ENCODE data around the gene PDCL2. TPM values are rescaled to one million over a fixed set of nuclear protein-coding genes. Genes with fewer than 3 reads are reported as not detected.

Gene PDCL2
- total and polyA plus RNA-seq, 9 of the 15 experiments (the other 6 are each of a cell fraction or from before 2014, with no cell fraction given): 0.62 to 2.5 (median 1.2) TPM

GRCh38 chr4:55524844-55525571 is 67.0 kb downstream of the PDCL2 start (continued):
- TF ChIP-seq SRSF7 (optimal IDR thresholded peaks at IDR 0.05; ENCODE audit: low read depth, low read length) (no peak), CEBPG (CRISPR knock-in tag; IDR thresholded peaks at IDR 0.05) (no peak), CEBPG (tag; conservative IDR thresholded peaks at IDR 0.05 in 1 of 2, IDR thresholded peaks at IDR 0.05 in 1 of 2) (peak; percentile 74 to 85)

- intact Hi-C loops (cut with micrococcal nuclease): no loop called here
- FAIRE-seq (no peak), ATAC-seq (no peak), DNase-seq (ENCODE audit: extremely low read depth in 1 of 4, low spot score in 3 of 4) (no peak)
- in situ Hi-C loops (cut with MboI): no loop called here
- H3K36me3 ChIP-seq (ENCODE audit: control insufficient read depth, insufficient read depth, low read length): no peaks in the 10 kb centered on the region
- no peaks in the 10 kb centered on the region for H3K9me1 ChIP-seq (ENCODE audit: control insufficient read depth, insufficient read depth, low read length)
- H3K27ac ChIP-seq (ENCODE audit: extremely low read depth, low read depth, low read length): no peak overlapping the region
- no peaks in the 10 kb centered on the region for H3K4me1 ChIP-seq (replicated peaks in 1 of 2; ENCODE audit: control insufficient read depth in 2 of 2, insufficient read depth in 2 of 2, low read length in 2 of 2)
- ChIA-PET CTCF (ENCODE audit: low intra/inter-chr PET ratio) (no interaction called here), POLR2A (interaction anchor here (1.0 to 1.7 kb wide), 3 partner anchors 11 to 19 kb away, joined by 4 read pairs; no protein-coding TSS in a partner anchor)
- BruUV-seq (replicated peaks): no TSS peak
- no peaks in the 10 kb centered on the region for H4K20me1 ChIP-seq (replicated peaks; ENCODE audit: control insufficient read depth, insufficient read depth, low read length)
- peaks cover 42% of the 10 kb centered on the region for H3K79me2 ChIP-seq (ENCODE audit: control insufficient read depth, insufficient read depth, low read length)
- H3K4me3 ChIP-seq: no peak overlapping the region
- H2AFZ ChIP-seq (ENCODE audit: low read depth, low read length): no peak overlapping the region
- no peaks in the 10 kb centered on the region for H3K27me3 ChIP-seq (ENCODE audit: control insufficient read depth in 2 of 2, insufficient read depth in 2 of 2, low read length in 2 of 2)
- no peak overlapping the region for H3K9ac ChIP-seq (ENCODE audit: insufficient read depth in 1 of 2, low read depth in 2 of 2, low read length in 2 of 2)
- no peaks in the 10 kb centered on the region for H3K9me3 ChIP-seq (replicated peaks; ENCODE audit: control insufficient read depth, insufficient read depth, low read depth, low read length)
- no peak overlapping the region for H3K4me2 ChIP-seq (ENCODE audit: insufficient read depth, low read length)
- TF ChIP-seq ESRRB (CRISPR knock-in tag; IDR thresholded peaks at IDR 0.05; ENCODE audit: borderline replicate concordance): no peak
- TF ChIP-seq REST (IDR thresholded peaks at IDR 0.05; ENCODE audit: borderline replicate concordance): no peak
- TF ChIP-seq REST (CRISPR knock-in tag; IDR thresholded peaks at IDR 0.05; ENCODE audit: low read depth): no peak
- no peak for TF ChIP-seq CHCHD3 (CRISPR knock-in tag; IDR thresholded peaks at IDR 0.05)
- TF ChIP-seq PPARD (CRISPR knock-in tag; IDR thresholded peaks at IDR 0.05): no peak
- no peak for TF ChIP-seq PRPF4 (IDR thresholded peaks at IDR 0.05; ENCODE audit: insufficient read depth, low read depth, low read length, poor library complexity, severe bottlenecking)
- no peak for TF ChIP-seq MCM5 (IDR thresholded peaks at IDR 0.05; ENCODE audit: low read depth)
- TF ChIP-seq NFXL1 (CRISPR knock-in tag; IDR thresholded peaks at IDR 0.05): no peak
- no peak for TF ChIP-seq TRIM25 (IDR thresholded peaks at IDR 0.05; ENCODE audit: borderline replicate concordance)
These were observed 73.6 kb downstream of the PDCL2 start for GRCh38 chr4:55518442-55518841.

Measured in K562 (cell line).